ENCODE measurements around the gene MYB. TPM values are rescaled to one million over a fixed set of nuclear protein-coding genes. Genes with fewer than 3 reads are reported as not detected.

Gene MYB
- total RNA-seq, 1 donor from 2014 or later: 0.22 TPM

GRCh38 chr6:135212935-135213334 is 31.8 kb downstream of the MYB start:
- DNase-seq (ENCODE audit: low spot score) (no peak), ATAC-seq (no peak)
- intact Hi-C loops (cut with DNase I): no loop called here

DNA sequence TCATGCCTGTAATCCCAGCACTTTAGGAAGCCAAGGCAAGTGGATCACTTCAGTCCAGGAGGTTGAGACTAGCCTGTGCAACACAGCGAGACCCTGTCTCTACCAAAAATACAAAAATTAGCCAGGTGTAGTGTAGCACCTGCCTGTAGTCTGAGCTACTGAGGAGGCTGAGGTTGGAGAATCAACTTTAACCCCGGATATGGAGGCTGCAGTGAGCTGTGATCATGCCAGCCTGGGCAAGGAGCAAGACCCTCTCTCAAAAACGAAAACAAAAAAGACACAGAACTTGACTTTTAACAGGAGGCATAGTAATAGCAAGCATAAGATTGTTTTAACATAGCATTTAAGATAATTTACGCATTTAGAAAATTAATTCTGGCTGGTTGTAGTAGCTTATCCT is 32.5 kb downstream of the MYB start:
- DNase-seq (ENCODE audit: low spot score): no peak
- intact Hi-C loops (cut with DNase I): no loop called here
- ATAC-seq: no peak

DNA sequence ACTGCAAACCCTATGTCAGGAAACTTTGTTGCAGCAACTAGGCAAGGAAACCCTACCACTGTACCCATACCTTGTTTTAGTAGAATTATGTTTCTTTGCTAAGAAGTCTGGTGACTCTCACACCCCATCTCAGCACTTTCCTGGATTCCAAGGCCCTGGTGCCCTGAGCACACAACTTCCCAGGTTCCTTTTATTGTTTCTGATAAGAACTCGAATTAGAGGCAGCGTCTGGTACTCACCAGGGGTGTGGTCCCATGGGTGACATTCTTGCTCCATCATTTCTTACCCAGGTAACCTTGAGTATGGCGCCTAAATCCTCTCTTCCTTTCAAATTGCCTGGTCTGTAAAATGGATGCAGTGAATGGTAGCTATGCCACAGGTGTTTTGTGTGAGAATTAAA is 34.1 kb downstream of the MYB start:
- intact Hi-C loops (cut with DNase I): no loop called here

DNA sequence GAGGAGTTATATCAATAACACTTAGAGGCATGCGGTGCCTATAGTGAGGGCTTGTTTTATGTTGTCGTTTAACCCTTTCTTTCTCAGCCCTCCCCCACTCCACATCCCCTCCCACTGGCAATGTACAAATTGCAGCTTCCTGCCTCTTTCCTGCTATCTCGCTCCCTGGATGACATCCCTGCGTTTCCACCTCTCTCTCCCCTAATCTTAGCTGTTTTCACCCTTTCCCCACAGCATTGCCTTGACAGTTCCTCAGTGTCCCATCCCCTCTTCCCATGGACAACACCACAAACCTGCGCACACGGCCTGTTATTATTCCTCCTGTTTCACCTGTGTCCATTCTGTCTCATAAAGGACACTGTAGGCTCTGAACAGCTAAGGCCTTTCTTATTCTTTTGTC is 34.5 kb downstream of the MYB start:
- no peak for DNase-seq (ENCODE audit: low spot score)
- intact Hi-C loops (cut with DNase I): no loop called here
- ATAC-seq: no peak

More for the DNA sequence above, 34.1 kb downstream of the MYB start:
- no peak for ATAC-seq
- no peak for DNase-seq (ENCODE audit: low spot score)

DNA sequence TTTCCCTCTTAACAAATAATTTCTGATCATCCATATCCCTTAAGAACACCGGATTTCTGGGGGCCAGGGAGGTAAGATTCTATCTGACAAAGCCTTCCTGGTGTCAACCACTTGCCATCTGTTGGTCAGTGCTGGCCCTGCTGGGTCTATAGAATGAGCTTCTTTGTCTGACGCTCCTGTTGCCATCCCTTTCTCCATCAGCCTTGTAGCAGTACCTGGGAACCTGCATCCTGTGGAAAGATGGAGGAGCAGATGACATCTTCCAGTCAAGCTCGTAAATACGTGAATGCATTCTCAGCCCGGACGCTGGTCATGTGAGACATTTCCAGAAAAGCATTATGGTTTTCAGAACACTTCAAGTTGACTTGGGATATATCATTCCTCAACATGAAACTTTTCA is 36.6 kb downstream of the MYB start:
- intact Hi-C loops (cut with DNase I): no loop called here
- DNase-seq (ENCODE audit: low spot score): no peak
- no peak for ATAC-seq

DNA sequence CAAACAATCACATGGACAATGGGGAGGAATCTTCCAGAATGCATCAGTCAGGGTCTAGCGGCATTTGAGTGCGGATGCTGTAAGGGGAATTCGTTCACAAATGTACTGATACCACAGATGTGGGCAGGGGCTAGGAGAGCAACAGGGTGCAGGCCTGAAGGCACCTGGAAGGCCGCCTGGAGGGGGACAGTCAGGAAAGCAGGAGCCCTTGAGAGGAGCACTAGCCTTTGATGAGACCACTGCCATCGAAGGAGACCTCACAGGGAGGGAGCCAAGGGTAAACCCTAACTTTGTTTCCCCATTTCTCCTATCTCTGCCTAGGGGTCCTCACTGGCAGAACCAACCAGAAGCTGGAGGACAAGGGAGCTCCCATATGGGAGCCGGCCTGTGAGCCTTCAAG is 38.2 kb downstream of the MYB start:
- ATAC-seq: no peak
- intact Hi-C loops (cut with DNase I): no loop called here
- no peak for DNase-seq (ENCODE audit: low spot score)

- ATAC-seq: no peak
- intact Hi-C loops (cut with DNase I): no loop called here
- DNase-seq (ENCODE audit: low spot score): no peak
Observed at GRCh38 chr6:135221042-135221441, 39.9 kb downstream of the MYB start.

DNA sequence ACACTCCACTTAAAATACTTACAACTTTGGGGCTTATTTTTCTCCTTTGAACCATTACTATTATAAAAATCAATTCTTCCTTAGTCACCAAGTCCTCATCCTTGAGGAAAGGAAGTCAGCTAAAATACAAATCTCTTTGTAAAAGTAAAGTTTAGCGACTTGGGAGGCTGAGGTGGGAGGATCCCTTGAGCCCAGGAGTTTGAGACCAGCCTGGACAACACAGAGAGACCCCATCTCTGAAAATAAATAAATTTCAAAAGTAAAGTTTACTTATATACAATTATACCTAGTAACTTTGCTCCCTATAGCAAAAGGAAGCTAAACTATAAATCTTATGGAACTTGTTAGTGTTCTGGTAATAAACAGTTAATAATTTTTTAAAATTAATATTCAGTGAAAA is 40.4 kb downstream of the MYB start:
- intact Hi-C loops (cut with DNase I): no loop called here
- no peak for ATAC-seq

GRCh38 chr6:135222623-135223022 is 41.5 kb downstream of the MYB start:
- ATAC-seq (no peak), DNase-seq (ENCODE audit: low spot score) (no peak)

More for the DNA sequence above, 40.4 kb downstream of the MYB start:
- no peak for DNase-seq (ENCODE audit: low spot score)

DNA sequence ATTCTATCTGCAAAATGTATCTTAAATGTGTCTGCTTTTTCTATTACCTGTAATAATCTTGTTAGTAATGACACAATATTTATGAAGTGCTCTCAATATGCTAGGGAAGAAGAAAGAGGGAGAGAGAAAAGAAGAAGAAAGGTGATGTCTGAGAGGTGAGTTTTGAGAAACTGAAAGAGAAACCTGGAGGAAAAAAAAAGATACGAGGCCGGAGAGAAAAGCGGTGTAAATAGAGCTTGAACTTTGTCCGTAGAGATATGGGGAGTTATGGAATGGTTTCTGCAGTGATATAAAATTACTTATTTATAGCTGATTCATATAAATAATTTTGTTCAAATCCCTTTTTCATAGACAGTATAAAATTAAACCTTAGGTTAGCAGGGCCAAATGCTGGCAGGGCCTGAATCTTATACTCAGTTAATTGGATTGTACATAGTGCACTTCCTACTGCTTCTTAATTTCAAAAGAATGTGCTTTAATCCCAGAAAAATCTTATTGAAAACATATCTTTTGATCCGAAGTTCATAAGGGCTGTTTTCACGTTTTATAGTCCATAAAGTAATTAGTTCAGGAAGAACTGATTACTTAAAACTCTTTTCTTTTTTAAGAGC is 43.0 kb downstream of the MYB start:
- no peak for DNase-seq (ENCODE audit: low spot score)
- no peak for ATAC-seq
- intact Hi-C loops (cut with DNase I): no loop called here

More at GRCh38 chr6:135222623-135223022, 41.5 kb downstream of the MYB start:
- intact Hi-C loops (cut with DNase I): no loop called here

DNA sequence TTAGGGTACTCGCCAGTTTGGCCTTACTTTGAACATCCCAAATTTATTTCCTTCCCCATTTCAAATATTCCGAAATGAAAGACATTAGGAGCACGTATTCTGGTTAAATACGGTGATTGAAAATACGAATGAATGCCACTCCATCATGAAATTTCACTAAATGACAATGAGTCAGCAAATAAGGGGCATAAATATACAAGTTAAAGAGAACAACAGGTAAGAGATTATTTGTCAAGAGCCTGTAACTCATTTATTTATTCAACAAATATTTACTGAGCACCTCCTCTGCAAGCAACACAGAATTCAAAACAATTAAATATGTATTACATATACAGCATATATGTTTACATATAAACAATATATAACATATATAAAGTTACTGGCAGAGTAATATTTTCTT is 44.8 kb downstream of the MYB start:
- no peak for DNase-seq (ENCODE audit: low spot score)
- no peak for ATAC-seq
- intact Hi-C loops (cut with DNase I): no loop called here

DNA sequence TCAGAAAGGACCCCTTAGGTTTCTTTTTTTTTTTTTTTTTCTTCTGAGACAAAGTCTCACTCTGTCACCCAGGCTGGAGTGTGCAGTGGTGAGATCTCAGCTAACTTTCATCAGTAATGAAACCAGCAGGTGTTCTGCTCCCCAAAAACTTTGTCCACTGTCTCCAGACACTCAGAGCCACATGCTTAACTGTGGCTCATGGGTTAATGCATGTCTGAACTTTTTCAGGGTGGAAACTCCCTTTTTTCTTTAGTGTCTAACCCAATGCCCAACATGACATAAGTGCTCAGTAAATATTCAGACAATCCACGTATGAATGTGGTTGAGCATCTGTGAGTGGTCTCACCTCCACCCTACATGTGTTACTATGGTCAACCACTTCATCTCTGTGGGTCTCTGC is 45.4 kb downstream of the MYB start:
- ATAC-seq: no peak
- intact Hi-C loops (cut with DNase I): no loop called here
- DNase-seq (ENCODE audit: low spot score): no peak

DNA sequence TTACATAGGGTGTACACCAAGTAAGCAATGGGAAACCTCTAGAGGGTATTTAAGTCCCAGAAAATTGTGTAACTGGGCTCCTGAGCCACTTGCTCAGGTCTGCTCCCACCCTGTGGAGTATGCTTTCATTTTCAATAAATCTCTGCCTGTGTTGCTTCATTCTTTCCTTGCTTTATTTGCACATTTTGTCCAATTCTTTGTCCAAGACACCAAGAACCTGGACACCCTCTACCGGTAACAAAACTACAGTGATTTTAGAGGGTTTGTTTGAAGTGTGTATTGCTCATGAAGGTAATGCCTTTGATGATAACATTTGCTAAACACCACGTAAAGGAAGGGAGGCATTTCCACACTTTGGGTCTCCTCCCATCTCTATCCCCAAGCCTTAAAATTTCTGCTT is 46.2 kb downstream of the MYB start:
- DNase-seq (ENCODE audit: low spot score) (no peak), ATAC-seq (no peak)
- intact Hi-C loops (cut with DNase I): no loop called here

DNA sequence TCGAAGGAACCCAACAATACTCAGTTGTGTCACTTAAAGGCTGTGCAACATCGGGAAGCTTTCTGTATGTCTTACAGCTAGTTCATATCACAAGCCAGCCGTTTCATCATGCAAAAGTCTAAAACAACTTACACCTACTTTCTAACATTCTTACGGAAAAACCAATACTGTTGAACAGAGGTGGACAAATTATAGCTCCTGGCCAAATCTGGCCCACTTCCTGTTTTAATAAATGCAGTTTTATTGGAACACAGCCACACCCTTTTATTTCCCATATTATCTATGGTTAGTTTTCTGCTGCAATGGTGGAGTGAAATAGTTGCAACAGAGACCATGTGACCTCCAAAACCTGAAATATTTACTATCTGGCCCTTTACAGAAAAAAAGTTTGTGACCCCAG is 46.6 kb downstream of the MYB start:
- DNase-seq (ENCODE audit: low spot score) (no peak), ATAC-seq (no peak)
- intact Hi-C loops (cut with DNase I): no loop called here

DNA sequence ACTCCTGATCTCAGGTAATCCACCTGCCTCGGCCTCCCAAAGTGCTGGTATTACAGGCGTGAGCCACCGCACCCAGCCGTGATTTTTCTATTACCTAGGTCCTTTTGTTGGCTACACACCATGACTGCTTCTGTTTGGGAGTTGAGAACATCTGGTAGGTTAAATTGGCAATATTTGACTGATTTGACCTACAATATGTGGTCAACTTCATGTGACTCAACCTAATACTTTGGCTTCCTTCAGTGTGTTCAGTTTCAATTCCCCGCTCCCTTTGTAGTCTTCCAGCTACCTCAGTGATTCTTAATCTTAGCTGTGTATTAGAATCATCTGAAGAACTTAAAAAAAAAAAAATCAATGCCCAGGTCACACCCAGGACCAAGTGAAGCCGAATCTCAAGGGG is 47.4 kb downstream of the MYB start:
- DNase-seq (ENCODE audit: low spot score) (no peak), ATAC-seq (no peak)
- intact Hi-C loops (cut with DNase I): no loop called here

DNA sequence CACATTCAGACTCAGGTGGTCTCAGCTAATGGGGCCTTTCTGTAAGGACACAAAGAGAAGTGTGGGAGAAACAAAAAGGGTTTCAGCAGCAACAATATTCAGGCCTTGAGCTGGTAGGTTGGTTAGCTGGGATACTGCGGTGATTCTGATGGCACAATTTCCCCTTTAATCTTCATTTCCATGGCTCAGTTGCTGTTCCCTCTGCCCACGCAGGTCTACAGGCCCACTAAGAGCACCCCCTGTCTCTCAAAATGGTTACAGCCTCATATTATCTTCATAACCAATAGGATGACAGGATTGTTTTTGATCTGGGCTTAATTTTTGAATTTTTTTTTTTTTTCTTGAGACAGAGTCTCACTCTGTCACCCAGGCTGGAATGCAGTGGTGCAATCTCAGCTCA is 48.9 kb downstream of the MYB start:
- ATAC-seq (no peak), DNase-seq (ENCODE audit: low spot score) (no peak)
- intact Hi-C loops (cut with DNase I): no loop called here

DNA sequence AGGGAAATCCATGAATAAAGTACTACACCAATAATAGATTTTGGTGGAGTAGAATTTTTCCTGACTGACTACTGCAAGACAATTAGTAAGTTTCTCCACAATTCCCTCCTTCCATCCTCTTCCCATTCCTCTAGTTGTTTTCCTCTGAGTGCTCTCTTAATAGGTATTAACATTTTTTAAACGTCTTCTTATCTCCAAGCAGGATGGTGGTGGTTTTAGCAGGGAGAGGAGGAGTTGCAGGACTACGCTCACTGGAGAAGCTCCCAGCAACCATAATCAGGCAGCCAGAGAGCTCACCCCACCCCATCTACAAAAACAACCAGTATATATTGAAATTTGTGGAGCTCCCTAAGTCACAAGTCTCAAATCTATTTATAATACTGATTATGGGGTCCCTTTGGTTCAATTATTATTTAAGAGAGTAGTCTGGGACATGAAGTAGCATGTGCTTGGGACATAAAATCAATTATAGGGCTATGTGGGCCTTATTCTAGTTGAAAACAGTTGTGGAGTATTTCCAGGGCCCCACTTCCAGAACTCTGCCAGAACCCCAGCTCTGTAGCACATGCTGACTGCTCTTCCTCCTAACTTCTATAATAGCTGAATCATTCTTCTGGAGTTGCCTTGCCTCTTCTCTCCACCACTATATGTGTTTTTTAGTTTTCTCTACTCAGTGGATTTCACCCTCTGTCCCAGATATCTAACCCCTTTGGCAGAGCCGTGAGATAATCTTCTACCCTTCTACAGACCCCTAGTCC is 49.8 kb downstream of the MYB start:
- ATAC-seq (no peak), DNase-seq (ENCODE audit: low spot score) (no peak)
- intact Hi-C loops (cut with DNase I): no loop called here

GRCh38 chr6:135231469-135231844 is 50.3 kb downstream of the MYB start:
- intact Hi-C loops (cut with DNase I): no loop called here
- DNase-seq (ENCODE audit: low spot score): no peak
- ATAC-seq: no peak

- ATAC-seq: no peak
Observed at GRCh38 chr6:135233686-135234491, 52.8 kb downstream of the MYB start.

GRCh38 chr6:135234492-135234780 is 53.3 kb downstream of the MYB start:
- ATAC-seq: no peak
- DNase-seq (ENCODE audit: low spot score): no peak
- intact Hi-C loops (cut with DNase I): no loop called here

More at GRCh38 chr6:135233686-135234491, 52.8 kb downstream of the MYB start:
- intact Hi-C loops (cut with DNase I): no loop called here
- no peak for DNase-seq (ENCODE audit: low spot score)

All from sciatic nerve (tissue), 2 donors.